Right forelimb (tissue), 1 donor: ENCODE measurements around the gene CDK2AP2.

ENCODE experiments used
- DNase-seq: peaks from one replicate; pipeline ENCODE4 v3.0.0-alpha.2; 2018

Gene CDK2AP2

DNA sequence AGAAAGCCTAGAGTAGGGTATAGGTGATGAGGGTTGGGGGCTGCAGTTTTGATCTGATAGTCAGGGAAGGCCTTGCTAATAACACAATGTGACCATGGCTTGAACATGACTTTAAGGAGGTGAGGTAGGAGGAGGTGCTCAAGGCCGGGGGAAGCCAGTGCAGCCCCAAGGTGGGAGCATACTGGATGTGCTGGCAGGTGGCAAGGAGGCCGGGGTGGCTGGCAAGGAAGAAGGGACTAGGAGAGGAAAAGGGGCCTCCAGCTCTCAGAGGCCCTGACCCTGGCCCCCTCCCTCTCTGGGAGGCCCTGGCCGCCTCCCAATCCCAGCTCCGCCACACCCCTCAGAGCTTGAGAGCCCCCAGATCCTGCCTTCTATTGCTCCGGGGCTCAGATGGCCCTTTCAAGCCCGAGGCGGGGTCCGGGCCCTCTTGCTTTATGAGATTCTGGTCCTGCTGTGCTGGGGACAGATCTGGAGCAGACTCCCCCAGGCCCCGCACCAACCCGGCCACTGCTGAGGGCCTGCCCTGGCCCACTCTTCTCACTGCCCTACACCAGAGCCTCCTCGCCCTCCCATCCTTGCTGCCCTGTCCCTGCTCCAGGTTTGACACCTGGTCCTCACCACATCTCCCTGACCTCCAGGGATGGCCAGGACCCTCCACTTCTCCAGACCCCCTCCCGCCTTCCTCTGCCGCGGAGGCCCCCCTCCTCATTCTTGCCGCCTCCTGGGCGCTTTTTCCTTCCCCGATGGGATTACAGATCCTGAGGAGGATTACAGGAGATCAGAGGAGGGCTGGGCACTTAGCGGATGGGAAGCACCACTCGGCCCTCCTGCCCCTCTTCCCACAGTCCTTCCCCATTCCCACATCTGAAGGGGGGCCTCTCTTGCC, 4.6 kb downstream of the CDK2AP2 start:
- no peak for DNase-seq

DNA sequence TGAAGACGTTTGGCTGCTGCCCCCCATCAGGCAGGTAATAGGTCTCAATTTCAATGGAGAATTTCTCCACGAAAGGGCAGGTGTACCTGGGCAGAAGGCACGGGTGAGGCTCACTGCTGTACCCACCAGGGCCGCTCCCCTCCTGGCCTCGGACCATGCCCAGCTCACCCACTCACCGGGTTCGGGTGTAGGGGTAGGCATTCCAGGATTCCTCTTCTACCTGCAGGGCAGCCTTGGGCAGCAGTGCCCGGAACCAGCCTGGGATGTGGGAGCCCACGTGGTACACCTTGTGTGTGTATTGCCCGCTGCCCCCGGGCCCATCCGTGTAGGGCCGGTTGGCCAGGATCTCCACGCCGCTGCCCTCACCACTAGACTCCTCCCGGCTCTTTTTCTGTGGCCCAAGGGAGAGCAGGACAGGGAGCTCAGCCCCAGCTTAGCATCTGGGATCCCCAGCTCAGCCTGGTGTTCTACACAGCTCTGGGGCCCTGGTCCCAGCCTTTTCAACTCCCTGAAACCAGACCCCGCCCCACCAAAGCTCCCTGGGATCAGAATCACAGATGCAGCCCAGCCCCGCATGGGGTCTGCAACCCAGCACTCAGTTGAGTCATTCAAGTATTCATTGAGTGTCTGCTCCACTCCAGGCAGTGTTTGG, 5.5 kb downstream of the CDK2AP2 start:
- DNase-seq, result no peak

DNA sequence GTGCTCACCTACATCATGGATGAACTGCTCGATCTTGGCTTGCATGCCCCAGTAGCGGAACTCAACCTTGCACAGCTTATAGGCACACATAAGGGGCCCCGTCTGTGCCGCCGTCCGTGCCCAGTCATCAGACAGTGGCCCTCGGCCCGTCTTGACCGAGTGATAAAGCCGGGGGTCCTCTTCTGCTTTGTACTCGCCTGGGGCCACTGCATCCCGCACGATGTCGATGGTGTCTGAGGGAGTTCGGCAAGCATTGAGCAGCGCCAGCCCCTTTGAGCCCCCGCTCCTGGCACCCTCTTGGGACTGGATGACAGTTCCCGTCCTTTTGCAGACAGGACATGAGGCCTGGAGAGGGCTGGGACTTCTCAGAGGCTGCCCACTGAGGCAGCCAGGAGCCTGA, 6.1 kb downstream of the CDK2AP2 start:
- no peak for DNase-seq

DNA sequence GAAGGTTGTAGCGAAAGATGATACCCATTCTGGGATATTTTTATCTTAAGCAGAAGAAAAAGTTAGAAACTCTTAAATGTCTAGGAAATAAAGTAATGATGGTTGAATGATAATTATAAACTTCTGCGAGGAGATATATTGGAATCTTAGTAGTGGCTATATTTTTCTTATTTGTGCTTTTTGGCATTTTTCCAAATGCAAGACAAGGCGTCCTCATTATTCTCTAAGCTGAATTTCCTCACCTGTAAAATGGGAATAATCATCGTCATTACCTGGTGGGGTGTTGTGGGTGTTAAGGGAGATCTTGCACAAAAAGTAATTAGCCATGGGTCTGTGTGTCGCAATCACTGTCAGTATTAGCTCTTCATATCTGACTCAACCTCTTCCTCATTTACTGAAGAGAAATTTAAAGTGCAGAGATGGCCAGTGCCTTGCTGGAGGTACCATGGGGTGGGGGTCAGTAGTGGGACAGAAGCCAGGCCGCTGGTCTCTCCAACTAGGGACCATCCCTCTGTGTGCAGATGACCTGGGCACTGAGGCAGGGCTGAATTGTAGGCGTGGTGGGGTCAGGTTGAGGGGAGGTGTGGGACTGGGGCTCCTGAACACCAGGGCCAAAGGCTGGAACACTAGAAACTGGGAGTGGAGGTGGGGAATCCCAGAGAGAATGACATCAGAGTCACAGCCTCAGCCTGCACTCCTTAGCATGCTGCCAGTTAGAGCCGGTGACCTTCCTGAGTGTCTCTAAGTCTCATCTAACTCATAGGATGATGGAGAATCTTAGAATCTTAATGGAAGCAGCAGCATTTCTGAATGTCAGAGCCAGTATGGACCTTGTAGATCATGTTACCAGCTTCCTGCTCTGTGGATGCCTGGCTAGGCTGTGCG, 6.9 kb downstream of the CDK2AP2 start:
- DNase-seq, result no peak

DNA sequence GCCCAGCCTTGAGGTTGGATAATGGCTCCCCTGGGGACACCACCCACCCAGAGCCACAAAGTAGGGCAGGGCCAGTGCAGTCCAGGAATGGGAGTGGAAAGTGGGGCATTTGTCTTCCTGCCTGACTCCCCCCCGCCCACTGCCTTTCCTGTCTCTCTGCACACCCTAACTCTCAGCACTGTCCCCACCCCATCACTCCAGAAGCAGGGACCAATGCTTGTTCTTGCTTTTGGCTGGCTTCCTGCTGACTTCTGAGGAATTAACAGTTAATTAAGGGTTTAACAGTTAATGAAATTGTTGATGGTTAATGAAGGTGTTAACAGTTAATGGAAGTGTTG, 7.5 kb downstream of the CDK2AP2 start:
- no peak for DNase-seq

DNA sequence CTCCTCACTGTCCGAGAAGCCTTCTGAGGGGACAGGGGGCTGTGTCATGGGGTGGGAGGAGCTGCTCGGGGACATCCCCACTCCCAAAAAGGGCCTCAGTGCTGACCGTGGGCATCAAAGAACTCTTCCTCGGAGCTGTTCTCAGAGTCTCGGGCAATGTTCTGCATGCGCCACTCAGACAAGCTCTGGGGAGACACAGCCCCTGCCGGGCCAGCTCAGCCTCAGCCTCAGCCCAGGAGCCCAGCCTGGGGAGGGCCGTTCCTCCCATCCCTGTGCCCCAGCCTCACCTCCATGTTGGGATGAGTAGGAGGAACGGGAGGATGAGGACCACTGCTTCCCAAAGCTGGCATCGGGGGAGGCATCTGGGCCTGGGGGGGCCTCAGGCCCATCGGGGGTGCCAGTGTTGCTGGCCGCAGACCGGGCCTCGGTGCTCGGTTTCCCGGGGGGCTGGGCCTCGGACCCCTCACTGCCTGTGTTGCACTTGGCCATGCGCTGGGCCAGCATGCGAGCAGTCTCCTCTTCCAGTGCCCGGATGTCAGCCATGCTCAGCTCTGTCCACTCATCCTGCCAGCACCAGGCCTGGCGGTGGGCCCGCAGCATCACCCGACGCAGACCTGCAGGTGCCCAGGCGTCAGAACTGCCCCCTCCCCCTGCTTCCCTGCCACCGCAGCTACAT, 8.0 kb downstream of the CDK2AP2 start:
- no peak for DNase-seq

DNA sequence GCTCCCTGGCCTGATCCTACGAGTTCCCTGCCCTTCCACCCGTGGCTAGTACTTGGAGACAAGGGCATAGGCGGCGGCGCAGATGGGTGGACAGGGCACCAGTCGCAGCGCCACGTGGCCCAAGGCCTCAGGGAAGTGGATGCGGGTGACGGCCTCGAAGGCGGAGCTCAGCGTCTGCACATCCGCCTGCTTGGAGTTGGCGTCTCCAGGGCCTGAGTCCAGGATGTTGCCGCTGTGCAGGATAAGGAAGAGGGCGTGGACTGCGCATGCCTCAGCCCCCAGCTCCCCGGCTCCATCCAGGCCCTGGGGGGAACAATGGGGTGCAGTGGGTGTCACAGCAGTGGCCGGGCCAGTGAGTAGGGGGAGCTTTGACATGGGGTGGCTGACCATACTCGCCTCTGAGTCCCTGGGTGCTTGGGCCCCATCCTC, 9.4 kb downstream of the CDK2AP2 start:
- no peak for DNase-seq

DNA sequence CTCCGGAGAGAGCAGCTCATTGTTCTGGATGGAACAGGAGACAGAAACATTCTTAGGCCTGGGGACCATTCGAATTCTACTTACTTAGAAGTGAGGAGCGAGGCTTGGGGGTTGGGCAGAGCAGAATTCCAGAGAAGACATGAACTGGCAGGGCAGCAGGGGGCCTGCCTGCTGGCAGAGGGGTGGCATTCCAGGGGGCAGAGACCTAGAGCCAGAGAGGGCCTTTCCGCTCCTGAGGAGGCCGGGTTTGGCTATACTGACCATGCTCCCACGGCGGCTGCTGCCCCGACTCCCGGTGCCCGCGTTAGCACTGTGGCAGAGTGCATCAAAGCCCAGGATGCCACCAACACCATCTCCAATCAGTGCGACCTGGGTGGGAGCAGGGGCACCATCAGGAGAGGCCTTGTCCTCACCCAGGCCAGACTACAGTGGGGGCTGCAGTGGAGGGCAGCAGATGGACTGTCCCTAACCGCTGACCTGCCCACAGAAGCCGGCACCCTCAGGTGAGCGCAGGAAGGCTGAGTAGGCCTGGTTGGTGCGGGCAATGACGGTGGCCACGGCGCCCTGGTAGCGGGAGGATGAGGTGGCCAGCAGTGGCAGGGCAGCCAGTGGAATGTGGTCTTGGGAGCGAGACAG, 10.2 kb downstream of the CDK2AP2 start:
- no peak for DNase-seq

DNA sequence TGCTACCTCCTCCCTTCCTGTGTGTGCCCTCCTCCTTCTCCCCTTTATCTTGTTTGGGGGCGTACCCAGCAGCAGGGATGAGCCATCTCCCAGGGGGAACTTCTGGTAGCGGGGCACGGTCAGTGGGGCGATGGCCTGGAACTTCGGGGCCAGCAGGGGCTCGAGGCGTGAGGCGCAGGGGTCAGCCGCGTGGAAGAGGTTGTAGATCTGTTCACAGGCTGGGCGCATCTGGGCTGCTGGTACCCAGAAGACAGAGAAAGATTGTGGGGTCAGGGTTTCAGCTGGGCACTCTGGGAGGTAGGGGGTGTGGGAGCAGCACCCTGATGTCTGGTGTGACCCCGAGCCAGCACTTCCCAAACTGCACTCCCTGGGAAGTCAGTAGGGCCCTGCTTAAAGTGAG, 11.8 kb downstream of the CDK2AP2 start:
- DNase-seq, result no peak

DNA sequence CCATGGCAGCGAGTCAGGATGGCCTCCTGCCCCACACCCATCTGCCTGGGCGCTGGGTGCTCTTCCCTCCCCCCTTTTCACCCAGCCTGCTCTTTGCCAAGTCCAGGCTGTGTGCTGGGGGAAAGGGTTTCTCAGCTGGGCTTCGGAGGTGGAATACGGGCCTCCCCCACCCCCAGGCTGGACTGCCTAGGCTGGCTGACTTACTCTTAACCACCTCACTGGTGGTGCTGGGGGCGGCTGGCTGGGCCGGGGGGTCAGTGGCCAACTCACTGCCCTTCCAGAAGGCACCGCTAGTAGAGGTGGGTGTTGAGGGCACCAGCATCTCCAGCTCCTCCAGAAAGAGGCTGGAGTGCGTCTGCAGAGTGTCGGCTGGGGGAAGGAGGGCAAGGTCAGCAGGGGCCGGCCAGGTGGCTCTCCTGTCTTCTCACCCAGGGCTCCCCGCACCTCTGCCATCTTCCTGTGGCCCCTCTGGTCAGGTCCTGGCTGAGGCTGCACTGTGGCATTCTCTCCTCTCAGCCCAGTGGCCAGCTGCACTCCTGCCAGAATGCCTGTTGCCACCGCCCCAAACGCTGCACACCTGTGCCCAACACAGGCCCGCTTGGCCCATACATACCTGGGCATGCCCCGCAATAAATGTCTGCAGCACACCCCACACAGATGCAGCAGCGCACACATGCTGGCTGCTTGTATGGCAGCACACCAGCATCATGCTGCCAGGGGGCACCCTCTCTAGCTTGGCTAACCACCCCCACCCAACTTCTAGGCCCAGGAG, 12.5 kb downstream of the CDK2AP2 start:
- no peak for DNase-seq

DNA sequence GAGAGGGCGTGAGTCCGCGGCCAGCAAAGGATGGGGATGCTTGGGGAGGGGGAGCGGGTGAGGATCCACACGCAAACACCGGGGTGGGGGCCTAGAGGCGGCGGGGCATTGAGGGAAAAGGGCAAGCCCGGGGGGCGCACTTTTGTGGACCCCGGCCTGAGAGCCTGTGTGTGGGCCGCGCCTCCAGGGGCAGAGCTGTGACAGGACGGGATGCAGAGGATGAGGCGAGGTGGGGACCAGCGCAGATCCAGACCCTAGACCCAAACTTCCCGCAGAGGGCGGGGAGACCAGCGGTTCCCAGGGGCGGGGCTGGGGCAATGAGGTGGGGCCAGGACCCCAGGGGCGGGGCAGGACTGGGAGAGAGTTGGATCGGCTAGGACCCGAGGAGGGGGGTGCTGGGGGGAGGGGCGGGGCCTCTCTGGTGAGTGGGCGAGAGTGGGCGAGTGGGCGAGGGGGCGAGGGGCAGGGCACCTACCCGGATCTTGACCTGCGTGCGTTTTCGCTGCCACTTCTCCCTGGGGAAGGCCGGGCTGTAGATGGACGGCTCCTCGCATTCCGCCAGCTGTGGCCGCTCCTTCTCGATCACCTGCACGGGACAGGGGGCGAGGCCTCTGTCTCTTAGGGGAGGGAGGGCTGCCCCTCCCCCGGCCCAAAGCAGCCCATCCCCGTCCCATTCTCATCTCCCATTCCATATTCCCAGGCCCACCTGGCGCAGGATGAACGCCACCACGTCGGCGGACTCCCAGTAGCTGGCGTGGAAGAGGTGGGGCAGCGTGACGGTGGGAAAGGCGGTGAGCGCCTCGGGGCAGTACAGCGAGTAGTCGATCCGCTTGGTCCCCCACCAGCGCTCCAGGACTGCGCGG, 13.4 kb downstream of the CDK2AP2 start:
- DNase-seq, result no peak

DNA sequence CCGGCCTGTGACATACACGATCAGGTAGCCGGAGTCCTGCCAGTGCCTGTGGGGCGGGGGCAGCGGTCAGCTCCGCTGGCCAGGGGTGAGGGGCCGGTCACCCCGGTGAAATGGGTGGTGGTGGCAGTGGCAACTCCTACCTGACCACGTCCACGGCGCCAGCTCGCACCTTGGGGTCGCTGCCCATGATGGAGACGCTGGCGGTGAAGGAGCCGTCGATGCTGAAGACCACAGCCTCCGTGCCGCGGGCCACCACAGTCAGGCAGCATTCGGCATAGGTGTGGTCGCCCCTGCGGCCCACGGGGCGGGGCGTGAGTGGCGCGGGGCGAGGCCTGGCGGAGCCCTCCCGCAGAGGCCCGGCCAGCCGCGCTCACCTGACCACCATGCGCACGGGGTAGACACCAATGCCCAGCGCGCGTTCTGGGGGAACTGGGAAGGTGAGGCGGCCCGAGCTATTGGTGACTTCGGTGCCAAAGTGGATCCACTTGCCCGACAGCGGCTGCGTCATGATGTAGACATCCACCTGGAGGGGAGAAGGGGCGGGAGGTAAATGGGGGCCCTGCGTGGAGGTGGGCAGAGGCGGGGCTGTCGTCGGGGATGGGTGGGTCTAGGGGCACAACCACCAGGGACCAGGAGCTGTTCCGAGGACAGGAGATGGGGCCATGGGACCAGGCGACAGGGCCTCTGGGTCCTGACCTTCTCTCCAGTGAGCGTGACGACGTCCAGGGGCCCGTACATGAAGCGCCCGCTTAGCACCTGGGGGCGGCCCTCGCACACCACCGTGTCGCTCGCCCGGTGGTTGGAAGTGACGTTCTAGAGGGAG, 14.2 kb downstream of the CDK2AP2 start:
- DNase-seq, result no peak

DNA sequence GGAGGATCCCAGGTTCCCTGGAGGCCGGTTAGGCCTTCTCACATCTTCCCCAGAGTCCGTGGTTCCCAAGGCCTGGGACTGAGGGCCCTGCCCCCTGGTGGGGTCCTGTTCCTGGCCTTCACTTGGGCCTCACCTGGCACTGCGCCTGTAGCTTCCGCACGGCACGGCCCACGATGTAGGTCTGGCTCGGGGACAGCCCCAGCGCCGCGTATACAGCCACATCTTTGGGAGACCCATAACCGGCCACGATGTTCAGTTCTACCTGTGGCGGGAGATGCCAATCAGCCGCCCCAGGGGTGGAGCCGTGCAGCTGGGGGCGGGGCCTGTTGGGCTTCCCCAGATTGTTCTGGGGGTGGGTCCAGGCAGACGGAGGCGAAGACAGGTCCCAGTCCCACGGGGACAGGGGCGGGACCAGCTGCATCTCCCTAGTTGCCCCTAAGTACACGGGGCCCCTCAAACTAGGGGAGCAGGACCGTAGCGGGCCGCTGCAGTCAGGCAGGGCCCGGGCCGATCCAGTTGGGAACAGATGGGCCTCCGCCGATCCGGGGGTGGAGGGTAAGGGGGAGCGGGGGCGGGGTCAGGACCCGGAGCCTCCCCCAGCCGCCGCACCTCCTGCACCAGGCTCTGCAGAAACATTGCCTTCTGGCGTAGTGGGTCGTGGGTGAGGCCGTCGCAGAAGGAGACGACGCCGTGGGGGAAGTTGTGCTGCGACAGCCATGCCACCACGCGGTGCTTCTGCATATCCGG, 15.0 kb downstream of the CDK2AP2 start:
- no peak for DNase-seq

DNA sequence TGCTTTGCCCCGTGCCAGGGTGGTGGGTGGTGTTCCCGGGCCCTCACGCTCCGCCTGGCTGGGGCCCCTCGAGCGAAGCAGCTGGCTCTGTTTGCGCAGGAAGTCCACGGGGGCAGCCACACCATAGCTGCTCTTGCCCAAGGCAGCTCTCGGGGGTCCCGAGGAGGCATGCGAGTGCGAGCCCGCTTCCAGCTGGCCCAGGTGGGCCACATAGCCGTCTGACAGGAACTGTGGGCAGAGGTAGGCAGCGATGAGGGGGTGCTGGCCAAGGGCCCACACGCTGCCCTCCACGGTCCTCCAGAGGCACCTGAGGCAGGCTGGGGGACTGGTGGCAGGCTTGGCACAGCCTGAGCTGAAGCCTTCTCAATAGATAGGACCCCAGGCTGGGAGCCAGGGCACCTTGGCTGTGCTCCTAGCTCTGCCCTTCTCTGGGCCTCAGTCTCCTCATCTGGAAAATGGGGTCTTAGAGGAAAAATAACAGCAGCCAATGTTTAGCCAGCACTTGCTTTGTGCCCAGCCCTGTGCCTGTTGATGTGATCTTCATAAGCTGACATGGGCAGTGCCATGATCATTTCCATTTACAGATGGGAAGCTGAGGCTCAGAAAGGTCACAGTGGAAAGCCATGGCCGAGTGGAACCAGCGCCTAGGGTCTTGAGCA, 15.8 kb downstream of the CDK2AP2 start:
- DNase-seq, result no peak

DNA sequence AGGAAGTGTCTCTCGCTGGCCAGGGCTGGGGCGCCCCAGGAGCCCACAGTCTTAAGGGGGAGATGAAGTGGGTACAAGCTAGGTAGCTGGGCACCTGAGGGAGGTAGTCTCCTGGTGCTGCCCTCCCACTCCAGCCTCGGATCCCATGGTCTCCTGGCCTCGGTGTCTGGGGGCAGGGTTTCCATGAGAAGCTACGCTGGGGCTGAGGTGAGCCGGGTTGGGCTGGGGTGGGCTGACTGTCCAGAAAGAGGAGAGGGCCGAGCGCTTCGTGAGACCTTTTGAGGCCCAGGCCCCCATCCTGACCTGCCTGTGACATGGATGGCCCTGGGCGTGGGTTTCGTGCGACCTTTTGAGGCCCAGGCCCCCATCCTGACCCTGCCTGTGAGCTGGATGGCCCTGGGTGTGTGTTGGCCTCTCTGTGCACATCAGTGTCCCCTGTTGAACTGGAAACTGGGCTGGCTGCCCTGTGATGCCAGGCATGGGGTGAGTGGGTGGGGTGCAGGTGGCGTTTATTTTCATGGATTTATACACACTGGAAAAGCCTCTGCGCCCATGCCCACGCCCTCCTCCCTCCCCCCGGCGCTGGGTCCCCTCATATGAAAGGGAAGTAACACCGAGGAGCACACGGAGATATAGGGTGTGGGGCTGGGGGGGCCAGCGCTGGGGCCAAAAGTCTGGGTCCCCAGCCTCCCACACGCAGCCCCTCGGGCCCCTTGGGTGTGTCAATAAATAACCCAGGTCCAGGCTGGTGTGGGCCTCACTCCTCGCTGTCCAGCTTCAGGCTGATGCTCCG, 16.5 kb downstream of the CDK2AP2 start:
- DNase-seq, result no peak

DNA sequence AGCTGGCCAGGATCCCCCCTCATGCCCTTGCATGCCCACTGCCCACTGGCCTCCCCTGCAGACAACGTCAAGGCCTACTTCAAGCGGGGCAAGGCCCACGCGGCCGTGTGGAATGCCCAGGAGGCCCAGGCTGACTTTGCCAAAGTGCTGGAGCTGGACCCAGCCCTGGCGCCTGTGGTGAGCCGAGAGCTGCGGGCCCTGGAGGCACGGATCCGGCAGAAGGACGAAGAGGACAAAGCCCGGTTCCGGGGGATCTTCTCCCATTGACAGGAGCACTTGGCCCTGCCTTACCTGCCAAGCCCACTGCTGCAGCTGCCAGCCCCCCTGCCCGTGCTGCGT, 17.3 kb downstream of the CDK2AP2 start:
- DNase-seq, result no peak

DNA sequence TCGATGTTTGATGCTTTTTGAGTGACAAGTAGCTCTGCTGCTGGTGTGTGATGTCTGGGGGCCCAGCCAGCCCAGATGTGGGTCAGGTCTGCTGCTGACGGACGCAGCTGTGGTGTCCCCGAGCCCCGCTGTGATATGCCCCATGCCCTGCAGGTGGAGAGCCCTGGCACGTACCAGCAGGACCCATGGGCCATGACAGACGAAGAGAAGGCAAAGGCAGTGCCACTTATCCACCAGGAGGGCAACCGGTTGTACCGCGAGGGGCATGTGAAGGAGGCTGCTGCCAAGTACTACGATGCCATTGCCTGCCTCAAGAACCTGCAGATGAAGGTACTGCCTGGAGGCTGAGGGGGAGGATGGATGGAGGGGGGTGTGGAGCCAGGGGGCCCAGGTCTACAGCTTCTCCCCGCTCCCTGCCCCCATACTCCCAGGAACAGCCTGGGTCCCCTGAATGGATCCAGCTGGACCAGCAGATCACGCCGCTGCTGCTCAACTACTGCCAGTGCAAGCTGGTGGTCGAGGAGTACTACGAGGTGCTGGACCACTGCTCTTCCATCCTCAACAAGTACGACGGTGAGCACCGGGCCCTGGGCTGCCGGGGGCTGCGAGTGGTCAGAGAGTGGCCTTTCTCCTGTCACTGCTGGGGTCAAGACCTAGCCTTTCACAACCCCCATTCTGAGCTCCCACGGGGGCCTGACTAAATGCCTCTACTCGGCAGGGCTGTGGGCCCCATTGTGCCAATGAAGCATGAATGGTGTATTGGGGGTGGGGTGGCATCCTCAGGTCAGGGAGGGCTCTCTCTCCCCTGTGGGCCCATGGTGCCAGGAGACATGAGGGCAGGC, 17.9 kb downstream of the CDK2AP2 start:
- no peak for DNase-seq
